Esophagus muscularis mucosa (tissue), 4 donors: ENCODE measurements around the gene C11orf16.

ENCODE experiments used
- CTCF ChIP-seq, 3 experiments: fragments of 200-600 bp in 2 of 3; fragments of 450-650 bp in 1 of 3; sonication (generic) in 2 of 3; IDR thresholded peaks; one replicate each; pipeline ENCODE4 v1.5.1; 2017 to 2019; ENCODE audit warnings: antibody characterized with exemption in 3 of 3, mild to moderate bottlenecking in 2 of 3, moderate library complexity in 1 of 3
- EP300 ChIP-seq: sonication (generic); formaldehyde crosslinking; IDR thresholded peaks from one replicate; pipeline ENCODE4 v1.6.1; 2017; ENCODE audit warnings: antibody characterized with exemption
- POLR2A ChIP-seq: fragments of 450-650 bp; IDR thresholded peaks from one replicate; pipeline ENCODE4 v1.6.1; 2017; ENCODE audit warnings: antibody characterized with exemption, moderate library complexity, mild to moderate bottlenecking, low read depth
- POLR2AphosphoS5 ChIP-seq, 2 donors: sonication (generic); formaldehyde crosslinking; IDR thresholded peaks; one replicate each; pipeline ENCODE4 v1.6.1; 2017; ENCODE audit warnings: antibody characterized with exemption in 2 of 2

DNA sequence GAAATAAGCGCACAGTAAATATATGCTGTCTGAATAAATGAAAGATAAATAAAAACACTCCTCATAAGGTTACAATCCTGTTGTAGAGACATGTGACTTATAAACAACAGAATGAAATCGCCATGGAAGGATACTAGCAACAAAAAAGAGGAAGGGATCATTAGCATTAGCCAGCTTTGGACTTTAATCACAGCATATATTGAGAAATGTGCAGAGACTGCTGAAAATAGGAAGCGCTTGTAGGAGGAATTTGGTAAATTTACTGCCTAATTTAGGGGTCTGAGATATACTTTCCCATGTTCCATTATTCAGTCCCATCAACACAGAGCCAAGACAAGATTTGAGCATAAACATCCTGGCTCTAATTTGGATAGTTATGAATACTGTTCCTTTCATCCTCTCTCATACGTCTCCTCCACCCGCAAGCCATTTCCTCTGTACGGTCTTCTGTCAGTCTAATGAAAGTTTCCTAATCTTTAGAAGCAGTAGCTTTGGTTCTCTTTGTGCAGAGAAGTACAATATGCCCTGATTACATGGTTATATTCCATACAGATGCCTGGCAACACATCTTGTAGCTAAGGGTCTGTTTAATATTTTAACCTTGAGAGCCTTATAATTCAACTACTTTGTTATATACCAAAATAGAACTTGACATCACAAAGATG lies 58.9 kb downstream of the C11orf16 start:
- TF ChIP-seq POLR2A (no peak), CTCF (IDR thresholded peaks at IDR 0.05) (no peak), POLR2AphosphoS5 (IDR thresholded peaks at IDR 0.05) (no peak), EP300 (no peak)
